ENCODE measurements around the gene UCN.

GRCh38 chr2:27314709-27315108 is 6.5 kb upstream of the UCN start:
- TF ChIP-seq POLR2A (IDR thresholded peaks at IDR 0.05) (no peak), CTCF (IDR thresholded peaks at IDR 0.05) (no peak)

Data from uterus (tissue), 2 donors.